DND-41 (cell line): ENCODE measurements around the gene TP53TG3B.
"Not testable (repeated sequence)": the region's sequence is repeated elsewhere in the genome, so short reads cannot be mapped to it uniquely, and the experiment has no call there.

Experiments
- ATAC-seq: fragments of 200-7000 bp; cut with Tn5 transposase; 3 replicates; pipeline ENCODE4 v1.9.1; 2021; ENCODE audit warnings: low read depth; ENCODE audit not compliant: insufficient read depth
- DNase-seq: peaks from one replicate; pipeline ENCODE4 v3.0.0-alpha.2; 2020
- H2AFZ ChIP-seq: 2 replicates; pipeline ENCODE4 v1.6.0; 2012; ENCODE audit warnings: low read depth, low read length
- H3K27ac ChIP-seq: 2 replicates; pipeline ENCODE4 v1.5.1; 2012; ENCODE audit warnings: low read length, inconsistent platforms
- H3K27me3 ChIP-seq: fragments of 200-600 bp; sonication (generic); 2 replicates; pipeline ENCODE4 v1.6.0; 2012; ENCODE audit warnings: low read length, mild to moderate bottlenecking, inconsistent platforms; ENCODE audit not compliant: insufficient read depth, poor library complexity
- H3K36me3 ChIP-seq: 2 replicates; pipeline ENCODE4 v1.5.1; 2012; ENCODE audit warnings: low read length, inconsistent platforms; ENCODE audit not compliant: insufficient read depth
- H3K4me1 ChIP-seq: 2 replicates; pipeline ENCODE4 v1.5.1; 2012; ENCODE audit warnings: mild to moderate bottlenecking, low read length; ENCODE audit not compliant: insufficient read depth
- H3K4me2 ChIP-seq: 2 replicates; pipeline ENCODE4 v1.6.0; 2012; ENCODE audit warnings: mild to moderate bottlenecking, moderate library complexity, low read length, inconsistent platforms; ENCODE audit not compliant: insufficient read depth
- H3K4me3 ChIP-seq, 2 experiments: fragments of 200-600 bp in 1 of 2; shearing (Covaris generic) in 1 of 2; 2 replicates each; pipeline ENCODE4 v1.5.1; 2012 to 2016; ENCODE audit warnings: inconsistent platforms in 2 of 2, low read length in 2 of 2, mild to moderate bottlenecking in 2 of 2, low read depth in 1 of 2, moderate library complexity in 1 of 2
- H3K79me2 ChIP-seq: 2 replicates; pipeline ENCODE4 v1.6.0; 2012; ENCODE audit warnings: low read length, inconsistent platforms; ENCODE audit not compliant: insufficient read depth
- H3K9ac ChIP-seq: 2 replicates; pipeline ENCODE4 v1.6.0; 2012; ENCODE audit warnings: low read depth, mild to moderate bottlenecking, inconsistent platforms, low read length, moderate library complexity
- H3K9me3 ChIP-seq: 2 replicates; pipeline ENCODE4 v1.5.1; 2012; ENCODE audit warnings: low read length, moderate library complexity, mild to moderate bottlenecking, inconsistent platforms; ENCODE audit not compliant: insufficient read depth, severe bottlenecking
- H4K20me1 ChIP-seq: 2 replicates; pipeline ENCODE4 v1.6.0; 2012; ENCODE audit warnings: low read length; ENCODE audit not compliant: insufficient read depth

TP53TG3B gene

DNA sequence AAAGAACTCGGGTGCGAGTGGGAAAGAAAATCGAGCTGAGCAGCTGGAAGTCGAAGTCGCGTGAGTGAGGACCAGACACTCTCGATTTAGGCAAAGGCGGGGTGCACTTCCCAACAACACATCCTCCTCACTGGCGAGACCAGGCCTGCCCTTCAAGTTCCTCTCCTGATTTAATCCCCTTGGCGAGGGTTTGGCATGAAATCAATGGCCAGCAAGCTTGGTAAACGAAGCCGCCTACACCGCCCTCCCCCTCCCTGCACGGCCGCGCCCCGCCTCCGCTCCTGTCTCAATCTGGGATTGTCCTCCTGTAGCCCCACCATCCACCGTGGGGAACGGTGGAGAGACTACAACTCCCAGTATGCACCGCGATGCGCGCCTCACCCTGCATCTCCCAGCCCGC lies at the start of gene TP53TG3B:
Gene TP53TG3B, plus strand, starts transcription at position 301 of the 400 bp plus-strand sequence. Its CDS starts 68 bp downstream, at position 369.
- DNase-seq, H3K9ac ChIP-seq, H3K79me2 ChIP-seq, H3K9me3 ChIP-seq, H4K20me1 ChIP-seq, H3K27me3 ChIP-seq, H3K4me1 ChIP-seq, H3K4me3 ChIP-seq, ATAC-seq, H3K4me2 ChIP-seq, H3K27ac ChIP-seq, H3K36me3 ChIP-seq, H2AFZ ChIP-seq: not testable (repeated sequence)

DNA sequence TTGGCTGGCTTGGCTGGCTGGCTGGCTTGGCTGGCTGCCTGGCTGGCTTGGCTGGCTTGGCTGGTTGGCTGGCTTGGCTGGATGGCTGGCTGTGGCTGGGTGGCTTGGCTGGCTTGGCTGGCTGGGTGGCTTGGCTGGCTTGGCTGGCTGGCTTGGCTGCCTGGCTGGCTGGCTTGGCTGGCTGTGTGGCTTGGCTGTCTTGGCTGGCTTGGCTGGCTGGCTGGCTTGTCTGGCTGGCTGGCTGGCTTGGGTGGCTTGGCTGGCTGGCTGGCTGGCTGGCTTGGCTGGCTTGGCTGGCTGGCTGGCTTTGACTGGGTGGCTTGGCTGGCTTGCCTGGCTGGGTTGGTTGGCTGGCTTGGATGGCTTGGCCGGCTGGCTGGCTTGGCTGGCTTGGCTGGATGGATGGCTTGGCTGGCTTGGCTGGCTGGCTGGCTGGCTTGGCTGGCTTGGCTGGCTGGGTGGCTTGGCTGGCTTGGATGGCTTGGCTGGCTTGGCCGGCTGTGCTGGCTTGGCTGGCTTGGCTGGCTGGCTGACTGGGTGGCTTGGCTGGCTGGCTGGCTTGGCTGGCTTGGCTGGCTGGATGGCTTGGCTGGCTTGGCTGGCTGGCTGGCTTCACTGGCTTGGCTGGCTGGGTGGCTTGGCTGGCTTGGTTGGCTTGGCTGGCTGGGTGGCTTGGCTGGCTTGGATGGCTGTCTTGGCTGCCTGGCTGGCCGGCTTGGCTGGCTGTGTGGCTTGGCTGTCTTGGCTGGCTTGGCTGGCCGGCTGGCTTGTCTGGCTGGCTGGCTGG lies 24.2 kb upstream of the TP53TG3B start:
- not testable (repeated sequence) for H3K4me1 ChIP-seq, H3K4me3 ChIP-seq, H3K9ac ChIP-seq, H2AFZ ChIP-seq, H3K27ac ChIP-seq, H3K36me3 ChIP-seq, H3K9me3 ChIP-seq, H3K4me2 ChIP-seq, ATAC-seq, H3K27me3 ChIP-seq, H3K79me2 ChIP-seq, H4K20me1 ChIP-seq
- DNase-seq = peak; percentile 21

DNA sequence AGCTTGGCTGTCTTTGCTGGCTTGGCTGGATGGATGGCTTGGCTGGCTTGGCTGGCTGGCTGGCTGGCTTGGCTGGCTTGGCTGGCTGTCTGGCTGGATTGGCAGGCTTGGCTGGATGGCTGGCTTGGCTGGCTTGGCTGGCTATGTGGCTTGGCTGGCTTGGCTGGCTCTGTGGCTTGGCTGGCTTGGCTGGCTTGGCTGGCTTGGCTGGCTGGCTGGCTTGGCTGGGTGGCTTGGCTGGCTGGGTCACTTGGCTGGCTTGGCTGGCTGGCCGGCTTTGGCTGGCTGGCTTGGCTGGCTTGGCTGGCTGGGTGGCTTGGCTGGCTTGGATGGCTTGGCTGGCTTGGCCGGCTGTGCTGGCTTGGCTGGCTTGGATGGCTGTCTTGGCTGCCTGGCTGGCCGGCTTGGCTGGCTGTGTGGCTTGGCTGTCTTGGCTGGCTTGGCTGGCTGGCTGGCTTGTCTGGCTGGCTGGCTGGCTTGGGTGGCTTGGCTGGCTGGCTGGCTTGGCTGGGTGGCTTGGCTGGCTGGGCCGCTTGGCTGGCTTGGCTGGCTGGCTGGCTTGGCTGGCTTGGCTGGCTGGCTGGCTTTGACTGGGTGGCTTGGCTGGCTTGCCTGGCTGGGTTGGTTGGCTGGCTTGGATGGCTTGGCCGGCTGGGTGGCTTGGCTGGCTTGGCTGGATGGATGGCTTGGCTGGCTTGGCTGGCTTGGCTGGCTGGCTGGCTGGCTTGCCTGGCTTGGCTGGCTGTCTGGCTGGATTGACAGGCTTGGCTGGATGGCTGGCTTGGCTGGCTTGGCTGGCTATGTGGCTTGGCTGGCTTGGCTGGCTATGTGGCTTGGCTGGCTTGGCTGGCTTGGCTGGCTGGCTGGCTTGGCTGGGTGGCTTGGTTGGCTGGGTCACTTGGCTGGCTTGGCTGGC lies 22.8 kb upstream of the TP53TG3B start:
- H3K27me3 ChIP-seq, H3K36me3 ChIP-seq, H3K9ac ChIP-seq, H3K4me2 ChIP-seq, H3K9me3 ChIP-seq, H3K4me3 ChIP-seq, H2AFZ ChIP-seq, H3K4me1 ChIP-seq, H3K27ac ChIP-seq, H3K79me2 ChIP-seq, ATAC-seq, H4K20me1 ChIP-seq: not testable (repeated sequence)
- DNase-seq = peak; percentile 16

- not testable (repeated sequence) for H3K4me1 ChIP-seq, ATAC-seq, H3K9me3 ChIP-seq, H3K4me2 ChIP-seq, H3K79me2 ChIP-seq, H2AFZ ChIP-seq, H3K36me3 ChIP-seq, H3K4me3 ChIP-seq, H4K20me1 ChIP-seq, H3K27me3 ChIP-seq, H3K9ac ChIP-seq, H3K27ac ChIP-seq
- DNase-seq = peak; percentile 4
Observed at GRCh38 chr16:33338543-33338951, 22.1 kb upstream of the TP53TG3B start.

- H4K20me1 ChIP-seq, H3K4me2 ChIP-seq, H3K9ac ChIP-seq, H3K79me2 ChIP-seq, H3K9me3 ChIP-seq, H3K4me3 ChIP-seq, H3K4me1 ChIP-seq, H3K27me3 ChIP-seq, ATAC-seq, H2AFZ ChIP-seq, H3K36me3 ChIP-seq, H3K27ac ChIP-seq: not testable (repeated sequence)
- peak; percentile 23 for DNase-seq
Observed at GRCh38 chr16:33339093-33340061, 21.3 kb upstream of the TP53TG3B start.
